DMS 273 (cell line): Measurements from ENCODE around the gene ADAMTSL2.

Source experiments
- DNase-seq: peaks from one replicate; lab custom pipeline; 2025; ENCODE audit not compliant: unreplicated experiment; lab: John Stamatoyannopoulos, UW

Gene ADAMTSL2

DNA sequence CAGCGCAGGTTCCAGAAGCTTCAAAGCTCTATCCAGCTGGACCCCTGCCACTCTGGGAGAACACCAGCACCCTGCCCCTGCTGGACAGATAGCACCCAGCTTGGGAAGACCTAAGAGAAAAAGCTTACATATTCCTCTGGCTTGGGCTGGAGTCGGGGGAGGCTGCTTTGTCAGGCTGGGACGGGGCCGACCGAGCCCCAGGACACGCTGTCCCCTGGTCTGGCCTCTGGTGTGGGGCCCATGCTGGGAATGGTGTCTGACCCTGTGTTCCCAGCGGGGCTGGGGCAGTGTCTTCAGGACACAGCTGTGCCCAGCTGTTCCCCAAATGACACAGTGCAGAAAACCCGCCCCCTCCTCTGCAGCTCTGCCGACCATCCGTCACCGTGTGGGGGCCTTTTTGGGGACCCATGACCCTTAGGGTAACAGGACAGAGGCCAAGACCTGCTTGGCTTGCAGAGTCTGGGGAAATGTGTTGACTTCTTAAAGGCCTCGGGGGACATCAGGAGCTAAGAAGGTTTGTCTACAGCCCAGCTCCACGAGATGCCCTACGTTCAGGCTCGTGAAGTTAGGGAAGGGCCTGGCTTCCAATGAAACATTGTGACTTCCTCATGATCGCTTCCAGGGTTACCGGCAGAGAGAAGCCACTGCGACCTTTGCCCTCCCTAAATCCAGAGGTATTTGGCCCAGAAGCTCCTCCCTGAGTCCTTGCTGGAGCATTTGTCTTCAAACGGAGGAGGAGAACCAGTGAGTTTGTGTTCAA, 35.2 kb upstream of the ADAMTSL2 start:
- no peak for DNase-seq

DNA sequence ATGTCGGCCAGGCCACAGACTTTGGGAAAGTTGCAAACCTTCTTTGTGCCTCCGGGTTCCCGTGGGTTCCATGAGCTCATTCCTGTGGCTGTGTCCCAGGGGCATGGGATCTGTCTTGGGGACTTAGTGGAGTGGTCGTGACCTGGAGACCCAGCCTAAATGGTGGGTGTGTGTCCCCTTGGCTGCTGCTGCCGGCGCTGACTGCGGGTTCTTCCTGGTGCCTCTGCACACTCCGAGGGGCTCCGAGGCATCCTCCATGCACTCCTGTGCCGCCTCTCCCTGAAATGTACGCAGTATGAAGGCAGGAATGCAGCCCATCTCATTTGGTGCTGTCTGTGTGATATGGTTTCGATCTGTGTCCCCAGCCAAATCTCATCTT, 34.6 kb upstream of the ADAMTSL2 start:
- no peak for DNase-seq

GRCh38 chr9:133502112-133502511, 32.4 kb upstream of the ADAMTSL2 start:
- DNase-seq: no peak

- DNase-seq: no peak
Measured at GRCh38 chr9:133505186-133505830, 29.2 kb upstream of the ADAMTSL2 start.

GRCh38 chr9:133505901-133506652, 28.4 kb upstream of the ADAMTSL2 start:
- DNase-seq: no peak

DNA sequence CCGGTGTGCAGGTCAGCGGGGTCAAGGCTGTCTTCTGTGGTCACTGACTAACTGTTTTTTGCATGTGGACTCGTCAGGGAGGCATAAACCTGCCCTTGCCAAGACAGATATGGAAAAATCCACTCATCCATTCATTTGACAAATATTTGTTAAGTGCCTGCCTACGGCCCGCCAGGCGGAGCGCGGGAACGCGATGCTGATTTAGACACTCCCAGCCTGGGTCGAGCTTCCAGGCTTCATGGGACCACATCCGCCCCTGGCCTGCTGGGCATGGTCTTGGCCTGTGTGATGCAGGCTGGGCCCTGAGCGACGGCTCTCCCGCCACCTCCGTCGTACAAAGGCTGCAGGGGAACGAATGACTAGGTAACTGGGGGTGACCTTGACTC, 27.9 kb upstream of the ADAMTSL2 start:
- no peak for DNase-seq

- DNase-seq: no peak
Measured at GRCh38 chr9:133507246-133507965, 27.1 kb upstream of the ADAMTSL2 start.

GRCh38 chr9:133508046-133508445, 26.5 kb upstream of the ADAMTSL2 start:
- DNase-seq: no peak

GRCh38 chr9:133509179-133510083, 25.1 kb upstream of the ADAMTSL2 start:
- DNase-seq: peak; percentile 34

DNA sequence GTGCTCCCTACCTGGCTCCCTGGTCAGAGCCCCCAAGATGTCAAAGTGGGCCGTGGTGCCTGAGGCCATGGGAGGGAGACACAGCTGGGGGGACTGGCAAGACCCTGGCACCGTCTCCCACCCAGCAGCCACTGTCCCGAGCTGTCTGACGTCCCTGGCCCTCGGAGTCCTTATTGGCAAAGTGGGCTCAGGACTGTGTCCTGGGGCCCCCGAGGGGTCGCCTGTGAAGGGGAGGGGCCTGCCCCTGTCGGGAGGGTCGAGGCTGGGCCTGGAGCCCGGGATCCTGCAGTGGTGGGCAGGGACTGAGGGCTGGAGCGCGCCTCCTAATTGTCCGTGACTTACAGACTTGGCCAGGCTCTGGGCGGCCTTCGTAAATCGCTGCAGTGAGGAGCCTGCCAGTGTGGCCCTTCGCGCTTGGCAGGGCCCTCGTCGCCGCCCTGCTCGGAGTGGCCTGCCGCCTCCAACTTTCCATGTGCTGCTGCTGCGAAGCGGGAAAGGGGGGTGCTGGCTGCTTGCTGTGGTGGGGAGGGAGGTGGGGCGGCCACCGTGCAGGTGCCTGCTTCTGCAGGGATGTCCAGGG, 23.5 kb upstream of the ADAMTSL2 start:
- DNase-seq: no peak

GRCh38 chr9:133511607-133512006, 22.9 kb upstream of the ADAMTSL2 start:
- no peak for DNase-seq

- DNase-seq: peak; percentile 30
Measured at GRCh38 chr9:133512253-133513213, 22.0 kb upstream of the ADAMTSL2 start.

DNA sequence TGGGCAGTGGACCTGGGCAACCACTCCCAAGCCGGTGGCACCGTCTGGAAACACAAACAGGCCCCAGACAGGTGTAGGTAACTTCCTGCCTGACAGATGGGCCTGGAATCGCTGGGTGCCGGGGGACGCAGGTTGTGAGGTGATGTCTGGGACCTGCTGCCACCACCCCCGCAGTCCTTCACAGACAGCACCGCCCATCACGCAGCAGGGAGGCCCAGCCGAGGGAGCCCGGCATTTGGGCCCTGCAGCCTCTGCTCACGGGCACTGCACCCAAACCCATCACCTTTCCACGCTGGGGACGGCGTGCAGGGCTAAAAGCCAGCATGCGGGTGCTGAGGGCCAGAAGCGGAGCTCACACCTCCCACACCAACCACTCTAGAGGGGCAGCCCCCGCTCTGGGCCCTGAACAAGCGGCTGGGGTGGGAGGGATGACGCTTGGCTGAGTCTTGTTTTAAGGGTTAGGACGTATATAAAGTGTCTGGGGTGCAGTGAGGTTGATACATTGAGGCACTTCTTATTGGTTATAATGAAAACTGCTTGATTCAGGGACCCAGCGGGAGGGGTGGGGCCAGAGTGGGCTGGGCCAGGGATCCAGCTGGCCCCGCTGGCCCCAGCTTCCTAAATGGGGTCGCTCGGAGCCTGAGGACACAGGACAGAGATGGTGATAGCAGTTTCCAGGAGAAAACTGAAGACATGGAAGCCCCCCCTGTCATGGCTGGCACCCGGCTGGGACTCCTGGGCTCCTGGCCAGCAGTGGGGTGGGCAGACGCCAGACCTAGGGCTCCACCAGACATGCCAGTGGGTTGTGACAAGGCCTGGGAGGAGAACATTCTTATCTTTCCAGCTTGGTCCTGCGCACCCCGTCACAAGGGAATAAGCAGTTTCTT, 21.0 kb upstream of the ADAMTSL2 start:
- peak; percentile 54 for DNase-seq

DNA sequence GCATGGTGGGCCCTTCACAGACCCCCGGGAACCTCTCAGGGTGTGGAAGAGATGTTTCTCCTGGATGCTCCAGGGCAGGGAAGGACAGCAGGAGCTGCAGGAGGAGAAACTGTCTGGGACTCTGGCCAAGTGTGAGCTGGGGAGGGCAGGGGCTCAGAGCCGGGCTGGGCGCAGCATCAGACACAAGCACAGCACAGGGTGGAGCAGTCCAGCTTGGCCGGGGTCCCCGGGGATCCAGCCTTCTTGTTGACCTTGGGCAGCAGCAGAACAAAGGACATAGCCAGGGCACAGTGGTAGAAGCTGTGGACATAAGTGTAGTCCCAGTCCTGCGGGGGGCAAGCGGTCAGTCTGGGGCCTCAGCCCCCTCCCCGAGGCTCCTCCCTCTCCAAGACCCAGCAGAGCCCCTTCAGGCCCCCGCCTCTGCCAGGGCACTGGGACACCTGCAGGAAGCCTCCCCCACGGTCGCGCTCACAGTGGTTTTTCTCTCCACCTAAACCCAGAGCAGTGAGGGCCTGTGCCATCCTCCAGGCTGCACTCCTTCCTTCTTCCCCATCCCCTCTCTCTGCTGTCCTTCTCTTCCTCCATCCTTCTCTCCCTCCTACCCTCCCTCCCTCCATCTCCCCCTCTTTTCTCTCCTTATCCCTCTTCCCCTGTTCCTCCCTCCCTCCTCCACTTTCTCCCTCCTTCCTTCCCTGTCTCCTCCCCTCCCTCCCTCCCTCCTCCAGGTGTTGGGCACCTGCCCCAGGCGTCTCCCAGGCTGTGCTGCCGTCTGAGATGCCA, 19.9 kb upstream of the ADAMTSL2 start:
- DNase-seq: peak; percentile 84

GRCh38 chr9:133515240-133515610, 19.3 kb upstream of the ADAMTSL2 start:
- no peak for DNase-seq

GRCh38 chr9:133515615-133516255, 18.8 kb upstream of the ADAMTSL2 start:
- DNase-seq: no peak
